WTC11 (cell line): Measurements from ENCODE around the gene FOXO3. TPM values are rescaled to one million over a fixed set of nuclear protein-coding genes. Genes with fewer than 3 reads are reported as not detected.
A peak's percentile ranks its signal among the peaks of the same experiment; 100 is the strongest.

ENCODE experiments used
- ATAC-seq: fragments of 200-7000 bp; cut with Tn5 transposase; 2 replicates; pipeline ENCODE4 v1.10.0; 2021; ENCODE audit warnings: mild to moderate bottlenecking, moderate library complexity
- CTCF ChIA-PET: fragments of 300-600 bp; sonication (Branson Sonifier 250); formaldehyde crosslinking; loops from one replicate; lab custom pipeline; 2021; ENCODE audit warnings: antibody characterized with exemption; lab: Charles Lee
- POLR2A ChIA-PET: fragments of 350-600 bp; sonication (Branson Sonifier 250); formaldehyde crosslinking; loops from one replicate; lab custom pipeline; 2021; ENCODE audit warnings: antibody characterized with exemption; lab: Charles Lee
- DNase-seq: peaks from one replicate; pipeline ENCODE4 v3.0.0; 2021; ENCODE audit warnings: low spot score
- H3K27ac Mint-ChIP-seq: 2 replicates; pipeline ENCODE4 v1.8.0; 2021; ENCODE audit warnings: mixed read lengths
- H3K27me3 Mint-ChIP-seq: 2 replicates; pipeline ENCODE4 v1.8.0; 2021; ENCODE audit warnings: low read depth, mild to moderate bottlenecking, moderate library complexity, mixed read lengths
- H3K36me3 Mint-ChIP-seq: 2 replicates; pipeline ENCODE4 v1.8.0; 2021; ENCODE audit warnings: mixed read lengths
- H3K4me1 Mint-ChIP-seq: 2 replicates; pipeline ENCODE4 v1.8.0; 2022; ENCODE audit warnings: mixed read lengths
- H3K4me3 Mint-ChIP-seq: 2 replicates; pipeline ENCODE4 v1.8.0; 2021; ENCODE audit warnings: mild to moderate bottlenecking, moderate library complexity, mixed read lengths
- H3K9me3 Mint-ChIP-seq: 2 replicates; pipeline ENCODE4 v1.8.0; 2021; ENCODE audit warnings: mixed read lengths
- ESRRA ChIP-seq: sonication (generic); formaldehyde crosslinking; IDR thresholded peaks from 2 replicates; pipeline ENCODE4 v1.8.1; 2022; ENCODE audit warnings: mild to moderate bottlenecking, missing genetic modification reagents, borderline replicate concordance
- GRHL2 ChIP-seq: fragments of 250-450 bp; sonication (Bioruptor Pico); IDR thresholded peaks from 2 replicates; pipeline ENCODE4 v1.8.0; 2022; ENCODE audit warnings: mild to moderate bottlenecking, moderate library complexity; ENCODE audit not compliant: insufficient replicate concordance, severe bottlenecking
- HMGA2 ChIP-seq: fragments of 250-450 bp; sonication (Bioruptor Pico); IDR thresholded peaks from 2 replicates; pipeline ENCODE4 v1.4.0; 2021; ENCODE audit warnings: mild to moderate bottlenecking, moderate library complexity
- NFYB ChIP-seq: sonication (generic); formaldehyde crosslinking; conservative IDR thresholded peaks from 2 replicates; pipeline ENCODE4 v1.8.0; 2022; ENCODE audit warnings: low read depth, missing genetic modification reagents
- OVOL2 ChIP-seq: fragments of 250-450 bp; sonication (Bioruptor Pico); IDR thresholded peaks from 2 replicates; pipeline ENCODE4 v1.9.0; 2021; ENCODE audit warnings: mild to moderate bottlenecking, borderline replicate concordance
- SOX15 ChIP-seq: fragments of 250-450 bp; sonication (Bioruptor Pico); IDR thresholded peaks from 2 replicates; pipeline ENCODE4 v1.9.0; 2021; ENCODE audit warnings: mild to moderate bottlenecking
- ZNF138 ChIP-seq: sonication (generic); formaldehyde crosslinking; conservative IDR thresholded peaks from 2 replicates; pipeline ENCODE4 v1.8.1; 2022; ENCODE audit warnings: mild to moderate bottlenecking, moderate library complexity, missing genetic modification reagents
- ZNF396 ChIP-seq: fragments of 250-450 bp; sonication (Bioruptor Pico); IDR thresholded peaks from 2 replicates; pipeline ENCODE4 v1.8.0; 2021; ENCODE audit warnings: mild to moderate bottlenecking, moderate library complexity, borderline replicate concordance
- total RNA-seq: library from RNA; stranded (reverse); gene quantifications from 3 replicates; pipeline ENCODE4 v1.2.3, GENCODE V29; 2021
- TF ChIP-seq, protein P1 (sequence below): sonication (generic); formaldehyde crosslinking; IDR thresholded peaks from 2 replicates; pipeline ENCODE4 v1.8.1; 2023; ENCODE audit warnings: mild to moderate bottlenecking, missing genetic modification reagents, moderate library complexity
- TF ChIP-seq, protein P2 (sequence below): fragments of 250-450 bp; sonication (Bioruptor Pico); IDR thresholded peaks from 2 replicates; pipeline ENCODE4 v1.9.0; 2021; ENCODE audit warnings: mild to moderate bottlenecking
- TF ChIP-seq, protein P3 (sequence below): sonication (generic); formaldehyde crosslinking; IDR thresholded peaks from 2 replicates; pipeline ENCODE4 v1.8.1; 2022; ENCODE audit warnings: low read depth, mild to moderate bottlenecking, moderate library complexity, missing genetic modification reagents, borderline replicate concordance
- TF ChIP-seq, protein P4 (sequence below): sonication (generic); formaldehyde crosslinking; IDR thresholded peaks from 2 replicates; pipeline ENCODE4 v1.8.1; 2023; ENCODE audit warnings: mild to moderate bottlenecking, missing genetic modification reagents
- TF ChIP-seq, protein P5 (sequence below): sonication (generic); formaldehyde crosslinking; IDR thresholded peaks from 2 replicates; pipeline ENCODE4 v1.8.0; 2022; ENCODE audit warnings: missing genetic modification reagents
- TF ChIP-seq, protein P6 (sequence below): fragments of 200-600 bp; IDR thresholded peaks from 2 replicates; pipeline ENCODE4 v1.8.0; 2022; ENCODE audit warnings: antibody characterized with exemption

FOXO3 gene
- total RNA-seq, 1 experiment from 2014 or later: 15.6 TPM

DNA sequence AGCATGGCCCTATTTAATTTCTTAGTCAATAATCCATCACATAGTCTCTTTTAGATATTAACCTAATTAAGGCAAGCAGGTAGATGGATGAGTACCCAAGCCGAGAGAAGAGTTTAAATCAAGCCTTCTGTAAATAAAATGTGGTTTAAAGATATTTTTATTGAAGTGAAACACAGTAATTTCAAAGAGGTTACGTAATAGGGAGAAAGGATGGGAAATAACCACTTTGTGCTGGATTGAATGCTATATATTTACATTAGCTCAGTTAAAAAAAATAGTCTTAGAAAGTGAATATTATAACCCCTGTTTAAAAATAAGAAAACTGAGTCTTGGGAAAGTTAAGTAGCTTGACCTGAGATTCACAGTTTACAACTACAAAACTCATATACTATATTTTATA lies 37.0 kb upstream of the FOXO3 start:
- H3K27ac Mint-ChIP-seq: no peak overlapping the region
- ATAC-seq (no peak), DNase-seq (no peak)
- peaks cover 14% of the 10 kb centered on the region for H3K4me1 Mint-ChIP-seq
- CTCF ChIA-PET: interaction anchor here (0.6 to 4.3 kb wide), 5 partner anchors 13 to 397 kb away, joined by 3 to 23 read pairs (median 4); no protein-coding TSS in a partner anchor
- no peaks in the 10 kb centered on the region for H3K36me3 Mint-ChIP-seq
- no peak overlapping the region for H3K4me3 Mint-ChIP-seq
- TF ChIP-seq GRHL2 (CRISPR knock-in tag) (no peak), NFYB (CRISPR knock-in tag) (no peak), ZNF396 (CRISPR knock-in tag) (no peak), OVOL2 (CRISPR knock-in tag) (no peak), ZNF138 (no peak), HMGA2 (CRISPR knock-in tag) (no peak), ESRRA (CRISPR knock-in tag) (no peak)
- TF ChIP-seq, protein P1, sequence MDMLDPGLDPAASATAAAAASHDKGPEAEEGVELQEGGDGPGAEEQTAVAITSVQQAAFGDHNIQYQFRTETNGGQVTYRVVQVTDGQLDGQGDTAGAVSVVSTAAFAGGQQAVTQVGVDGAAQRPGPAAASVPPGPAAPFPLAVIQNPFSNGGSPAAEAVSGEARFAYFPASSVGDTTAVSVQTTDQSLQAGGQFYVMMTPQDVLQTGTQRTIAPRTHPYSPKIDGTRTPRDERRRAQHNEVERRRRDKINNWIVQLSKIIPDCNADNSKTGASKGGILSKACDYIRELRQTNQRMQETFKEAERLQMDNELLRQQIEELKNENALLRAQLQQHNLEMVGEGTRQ: no peak
- TF ChIP-seq, protein P2, sequence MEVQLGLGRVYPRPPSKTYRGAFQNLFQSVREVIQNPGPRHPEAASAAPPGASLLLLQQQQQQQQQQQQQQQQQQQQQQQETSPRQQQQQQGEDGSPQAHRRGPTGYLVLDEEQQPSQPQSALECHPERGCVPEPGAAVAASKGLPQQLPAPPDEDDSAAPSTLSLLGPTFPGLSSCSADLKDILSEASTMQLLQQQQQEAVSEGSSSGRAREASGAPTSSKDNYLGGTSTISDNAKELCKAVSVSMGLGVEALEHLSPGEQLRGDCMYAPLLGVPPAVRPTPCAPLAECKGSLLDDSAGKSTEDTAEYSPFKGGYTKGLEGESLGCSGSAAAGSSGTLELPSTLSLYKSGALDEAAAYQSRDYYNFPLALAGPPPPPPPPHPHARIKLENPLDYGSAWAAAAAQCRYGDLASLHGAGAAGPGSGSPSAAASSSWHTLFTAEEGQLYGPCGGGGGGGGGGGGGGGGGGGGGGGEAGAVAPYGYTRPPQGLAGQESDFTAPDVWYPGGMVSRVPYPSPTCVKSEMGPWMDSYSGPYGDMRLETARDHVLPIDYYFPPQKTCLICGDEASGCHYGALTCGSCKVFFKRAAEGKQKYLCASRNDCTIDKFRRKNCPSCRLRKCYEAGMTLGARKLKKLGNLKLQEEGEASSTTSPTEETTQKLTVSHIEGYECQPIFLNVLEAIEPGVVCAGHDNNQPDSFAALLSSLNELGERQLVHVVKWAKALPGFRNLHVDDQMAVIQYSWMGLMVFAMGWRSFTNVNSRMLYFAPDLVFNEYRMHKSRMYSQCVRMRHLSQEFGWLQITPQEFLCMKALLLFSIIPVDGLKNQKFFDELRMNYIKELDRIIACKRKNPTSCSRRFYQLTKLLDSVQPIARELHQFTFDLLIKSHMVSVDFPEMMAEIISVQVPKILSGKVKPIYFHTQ (CRISPR knock-in tag): no peak
- TF ChIP-seq, protein P3, sequence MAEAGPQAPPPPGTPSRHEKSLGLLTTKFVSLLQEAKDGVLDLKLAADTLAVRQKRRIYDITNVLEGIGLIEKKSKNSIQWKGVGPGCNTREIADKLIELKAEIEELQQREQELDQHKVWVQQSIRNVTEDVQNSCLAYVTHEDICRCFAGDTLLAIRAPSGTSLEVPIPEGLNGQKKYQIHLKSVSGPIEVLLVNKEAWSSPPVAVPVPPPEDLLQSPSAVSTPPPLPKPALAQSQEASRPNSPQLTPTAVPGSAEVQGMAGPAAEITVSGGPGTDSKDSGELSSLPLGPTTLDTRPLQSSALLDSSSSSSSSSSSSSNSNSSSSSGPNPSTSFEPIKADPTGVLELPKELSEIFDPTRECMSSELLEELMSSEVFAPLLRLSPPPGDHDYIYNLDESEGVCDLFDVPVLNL (CRISPR knock-in tag): no peak
- TF ChIP-seq, protein P4, sequence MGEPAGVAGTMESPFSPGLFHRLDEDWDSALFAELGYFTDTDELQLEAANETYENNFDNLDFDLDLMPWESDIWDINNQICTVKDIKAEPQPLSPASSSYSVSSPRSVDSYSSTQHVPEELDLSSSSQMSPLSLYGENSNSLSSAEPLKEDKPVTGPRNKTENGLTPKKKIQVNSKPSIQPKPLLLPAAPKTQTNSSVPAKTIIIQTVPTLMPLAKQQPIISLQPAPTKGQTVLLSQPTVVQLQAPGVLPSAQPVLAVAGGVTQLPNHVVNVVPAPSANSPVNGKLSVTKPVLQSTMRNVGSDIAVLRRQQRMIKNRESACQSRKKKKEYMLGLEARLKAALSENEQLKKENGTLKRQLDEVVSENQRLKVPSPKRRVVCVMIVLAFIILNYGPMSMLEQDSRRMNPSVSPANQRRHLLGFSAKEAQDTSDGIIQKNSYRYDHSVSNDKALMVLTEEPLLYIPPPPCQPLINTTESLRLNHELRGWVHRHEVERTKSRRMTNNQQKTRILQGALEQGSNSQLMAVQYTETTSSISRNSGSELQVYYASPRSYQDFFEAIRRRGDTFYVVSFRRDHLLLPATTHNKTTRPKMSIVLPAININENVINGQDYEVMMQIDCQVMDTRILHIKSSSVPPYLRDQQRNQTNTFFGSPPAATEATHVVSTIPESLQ: no peak
- POLR2A ChIA-PET: no interaction called here
- H3K27me3 Mint-ChIP-seq: no peaks in the 10 kb centered on the region
- H3K9me3 Mint-ChIP-seq: no peaks in the 10 kb centered on the region

DNA sequence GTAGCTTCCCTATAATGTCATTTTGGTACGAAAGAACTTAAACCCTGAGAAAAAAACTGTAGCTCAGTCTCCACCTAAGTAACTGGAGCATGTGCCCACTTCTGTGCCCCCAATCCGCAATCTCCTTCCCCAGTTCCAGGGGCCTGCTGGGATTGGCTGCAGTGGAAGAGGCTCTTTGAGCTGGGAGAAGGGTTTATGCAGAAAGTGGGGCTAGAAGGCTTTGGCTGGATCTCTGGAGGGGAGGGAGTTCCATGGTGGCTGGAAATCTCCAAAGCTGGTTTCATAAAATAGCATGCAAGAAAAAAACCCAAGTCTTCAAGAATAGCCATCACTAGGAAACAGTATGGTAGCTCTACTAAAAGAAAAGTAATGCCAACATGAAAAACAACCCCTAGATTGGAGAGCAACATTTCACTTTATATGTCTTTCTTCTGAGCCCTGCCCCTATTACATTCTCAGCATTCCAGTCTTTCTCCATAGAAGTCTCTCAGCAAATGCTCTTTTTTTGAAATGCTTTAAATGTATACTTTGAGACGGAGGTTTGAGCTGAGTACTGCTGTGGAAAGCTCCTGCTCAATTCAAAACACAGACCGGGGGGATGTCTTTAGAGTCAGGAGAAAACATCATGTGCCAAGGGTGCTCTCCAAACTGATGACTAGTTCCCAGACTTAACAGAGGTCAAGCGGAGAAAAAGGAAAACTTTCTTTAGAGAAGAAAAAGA lies 36.0 kb upstream of the FOXO3 start:
- DNase-seq: no peak
- CTCF ChIA-PET: interaction anchor here (0.6 to 4.3 kb wide), 16 partner anchors 14 to 544 kb away, joined by 3 to 23 read pairs (median 4); no protein-coding TSS in a partner anchor
- no peak overlapping the region for H3K4me3 Mint-ChIP-seq

DNA sequence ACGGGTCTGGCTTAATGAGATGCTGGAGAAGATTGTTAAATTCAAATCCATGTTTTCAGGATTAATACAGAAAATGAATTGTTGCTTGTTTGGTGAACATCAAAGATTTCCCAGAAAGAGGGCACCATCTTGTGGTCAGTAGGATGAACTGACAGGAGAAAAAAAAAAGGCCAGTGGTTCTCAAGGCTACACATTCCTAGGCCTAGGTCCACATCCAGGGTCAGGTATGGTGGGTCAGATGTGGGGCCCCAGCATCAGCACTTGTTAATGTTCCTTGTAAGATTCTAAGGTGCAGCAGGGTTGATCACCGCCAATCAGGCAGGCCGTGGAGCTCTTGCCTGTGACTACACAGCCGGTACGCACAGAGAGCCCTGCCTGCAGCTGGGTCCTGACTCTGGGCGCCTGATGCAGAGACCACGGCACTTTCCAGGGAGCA lies 34.0 kb upstream of the FOXO3 start:
- ATAC-seq (peak; percentile 52; the same call in 1 of the 2 replicates), DNase-seq (no peak)
- Mint-ChIP-seq H3K27me3 (no peaks in the 10 kb centered on the region), H3K4me3 (no peak overlapping the region), H3K27ac (no peak overlapping the region), H3K36me3 (no peaks in the 10 kb centered on the region), H3K4me1 (peaks cover 14% of the 10 kb centered on the region), H3K9me3 (no peaks in the 10 kb centered on the region)
- CTCF ChIA-PET: no interaction called here
- TF ChIP-seq, protein P5, sequence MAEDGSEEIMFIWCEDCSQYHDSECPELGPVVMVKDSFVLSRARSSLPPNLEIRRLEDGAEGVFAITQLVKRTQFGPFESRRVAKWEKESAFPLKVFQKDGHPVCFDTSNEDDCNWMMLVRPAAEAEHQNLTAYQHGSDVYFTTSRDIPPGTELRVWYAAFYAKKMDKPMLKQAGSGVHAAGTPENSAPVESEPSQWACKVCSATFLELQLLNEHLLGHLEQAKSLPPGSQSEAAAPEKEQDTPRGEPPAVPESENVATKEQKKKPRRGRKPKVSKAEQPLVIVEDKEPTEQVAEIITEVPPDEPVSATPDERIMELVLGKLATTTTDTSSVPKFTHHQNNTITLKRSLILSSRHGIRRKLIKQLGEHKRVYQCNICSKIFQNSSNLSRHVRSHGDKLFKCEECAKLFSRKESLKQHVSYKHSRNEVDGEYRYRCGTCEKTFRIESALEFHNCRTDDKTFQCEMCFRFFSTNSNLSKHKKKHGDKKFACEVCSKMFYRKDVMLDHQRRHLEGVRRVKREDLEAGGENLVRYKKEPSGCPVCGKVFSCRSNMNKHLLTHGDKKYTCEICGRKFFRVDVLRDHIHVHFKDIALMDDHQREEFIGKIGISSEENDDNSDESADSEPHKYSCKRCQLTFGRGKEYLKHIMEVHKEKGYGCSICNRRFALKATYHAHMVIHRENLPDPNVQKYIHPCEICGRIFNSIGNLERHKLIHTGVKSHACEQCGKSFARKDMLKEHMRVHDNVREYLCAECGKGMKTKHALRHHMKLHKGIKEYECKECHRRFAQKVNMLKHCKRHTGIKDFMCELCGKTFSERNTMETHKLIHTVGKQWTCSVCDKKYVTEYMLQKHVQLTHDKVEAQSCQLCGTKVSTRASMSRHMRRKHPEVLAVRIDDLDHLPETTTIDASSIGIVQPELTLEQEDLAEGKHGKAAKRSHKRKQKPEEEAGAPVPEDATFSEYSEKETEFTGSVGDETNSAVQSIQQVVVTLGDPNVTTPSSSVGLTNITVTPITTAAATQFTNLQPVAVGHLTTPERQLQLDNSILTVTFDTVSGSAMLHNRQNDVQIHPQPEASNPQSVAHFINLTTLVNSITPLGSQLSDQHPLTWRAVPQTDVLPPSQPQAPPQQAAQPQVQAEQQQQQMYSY: no peak
- TF ChIP-seq, protein P6, sequence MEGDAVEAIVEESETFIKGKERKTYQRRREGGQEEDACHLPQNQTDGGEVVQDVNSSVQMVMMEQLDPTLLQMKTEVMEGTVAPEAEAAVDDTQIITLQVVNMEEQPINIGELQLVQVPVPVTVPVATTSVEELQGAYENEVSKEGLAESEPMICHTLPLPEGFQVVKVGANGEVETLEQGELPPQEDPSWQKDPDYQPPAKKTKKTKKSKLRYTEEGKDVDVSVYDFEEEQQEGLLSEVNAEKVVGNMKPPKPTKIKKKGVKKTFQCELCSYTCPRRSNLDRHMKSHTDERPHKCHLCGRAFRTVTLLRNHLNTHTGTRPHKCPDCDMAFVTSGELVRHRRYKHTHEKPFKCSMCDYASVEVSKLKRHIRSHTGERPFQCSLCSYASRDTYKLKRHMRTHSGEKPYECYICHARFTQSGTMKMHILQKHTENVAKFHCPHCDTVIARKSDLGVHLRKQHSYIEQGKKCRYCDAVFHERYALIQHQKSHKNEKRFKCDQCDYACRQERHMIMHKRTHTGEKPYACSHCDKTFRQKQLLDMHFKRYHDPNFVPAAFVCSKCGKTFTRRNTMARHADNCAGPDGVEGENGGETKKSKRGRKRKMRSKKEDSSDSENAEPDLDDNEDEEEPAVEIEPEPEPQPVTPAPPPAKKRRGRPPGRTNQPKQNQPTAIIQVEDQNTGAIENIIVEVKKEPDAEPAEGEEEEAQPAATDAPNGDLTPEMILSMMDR: peak; percentile 50
- POLR2A ChIA-PET: no interaction called here

More for the DNA sequence above, 36.0 kb upstream of the FOXO3 start:
- Mint-ChIP-seq H3K4me1 (peaks cover 14% of the 10 kb centered on the region), H3K9me3 (no peaks in the 10 kb centered on the region), H3K36me3 (no peaks in the 10 kb centered on the region), H3K27ac (peak overlapping the region; percentile 55)
- TF ChIP-seq SOX15 (CRISPR knock-in tag): no peak
- TF ChIP-seq, all 79 proteins: peak for 0
- H3K27me3 Mint-ChIP-seq: no peaks in the 10 kb centered on the region
- ATAC-seq: peak; percentile 80
- POLR2A ChIA-PET: no interaction called here
